ENCODE results near the gene ABCD4.

- no peak for TF ChIP-seq YY1 (IDR thresholded peaks at IDR 0.05; ENCODE audit: insufficient read depth, insufficient read length)
- no peak for TF ChIP-seq ZNF274 (IDR thresholded peaks at IDR 0.05; ENCODE audit: low read depth, low read length)
Measured at GRCh38 chr14:74348735-74349463, 46.2 kb upstream of the ABCD4 start.

Measured in NT2/D1 (cell line).